GM19438 (cell line): ENCODE data around the gene RBMS3.

Experiments used
- ATAC-seq: cut with Tn5 transposase; IDR thresholded peaks from one replicate; pipeline ENCODE4 v1.9.1; 2021; ENCODE audit warnings: low read depth; ENCODE audit not compliant: unreplicated experiment

The RBMS3 gene

DNA sequence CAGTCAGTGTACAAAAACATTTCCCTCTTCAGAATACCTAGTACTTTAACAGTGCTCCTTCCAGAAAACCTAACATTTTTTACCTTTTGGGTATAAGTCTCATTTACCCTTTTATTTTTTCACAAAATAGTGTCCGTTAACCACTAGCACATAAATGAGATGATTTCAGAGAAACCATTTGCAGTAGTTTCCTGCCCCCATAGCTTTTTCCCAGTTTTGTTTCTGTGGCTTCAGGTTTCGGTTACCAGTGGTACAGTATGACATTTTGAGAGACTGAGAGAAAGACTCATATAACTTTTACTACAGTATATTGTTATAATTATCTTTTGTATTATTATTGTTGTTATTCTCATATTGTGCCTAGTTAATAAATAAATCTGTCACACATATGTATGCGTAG, 6.2 kb upstream of the RBMS3 start:
- ATAC-seq = no peak

DNA sequence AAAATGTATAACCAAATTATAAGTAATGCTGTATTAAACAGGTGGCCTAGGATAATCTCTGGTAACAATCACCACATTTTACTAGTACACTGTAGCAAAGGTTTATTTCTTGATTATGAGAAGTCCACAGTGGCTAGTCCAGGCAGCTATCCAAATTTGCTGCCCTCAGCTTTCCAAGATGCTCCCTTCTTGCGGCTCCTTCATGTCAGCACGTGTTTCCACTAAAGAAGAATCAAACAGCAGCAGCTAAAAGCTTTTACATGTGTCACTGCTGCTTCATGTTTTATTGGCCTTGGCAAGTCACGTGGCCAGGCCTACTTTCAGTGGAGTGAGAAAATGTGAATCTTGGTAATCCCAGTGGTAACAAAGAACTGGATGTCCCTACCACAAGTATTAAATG, 5.6 kb upstream of the RBMS3 start:
- no peak for ATAC-seq

DNA sequence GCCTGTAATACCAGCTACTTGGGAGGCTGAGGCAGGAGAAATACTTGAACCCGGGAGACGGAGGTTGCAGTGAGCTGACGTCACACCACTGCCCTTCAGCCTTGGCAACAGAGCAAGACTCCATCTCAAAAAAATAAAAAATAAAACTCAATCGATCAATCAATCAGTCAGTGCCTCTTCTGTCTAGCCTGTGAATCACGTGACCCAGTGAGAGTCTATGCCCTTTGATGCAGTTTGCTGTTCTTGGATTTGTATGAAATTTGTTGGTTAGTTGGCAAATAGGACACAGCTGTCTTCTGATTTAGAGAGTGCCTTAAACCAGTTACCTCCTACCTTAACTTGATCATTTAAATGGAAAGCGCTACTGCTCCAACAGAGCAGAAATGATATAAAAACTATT, 3.6 kb upstream of the RBMS3 start:
- ATAC-seq = no peak

DNA sequence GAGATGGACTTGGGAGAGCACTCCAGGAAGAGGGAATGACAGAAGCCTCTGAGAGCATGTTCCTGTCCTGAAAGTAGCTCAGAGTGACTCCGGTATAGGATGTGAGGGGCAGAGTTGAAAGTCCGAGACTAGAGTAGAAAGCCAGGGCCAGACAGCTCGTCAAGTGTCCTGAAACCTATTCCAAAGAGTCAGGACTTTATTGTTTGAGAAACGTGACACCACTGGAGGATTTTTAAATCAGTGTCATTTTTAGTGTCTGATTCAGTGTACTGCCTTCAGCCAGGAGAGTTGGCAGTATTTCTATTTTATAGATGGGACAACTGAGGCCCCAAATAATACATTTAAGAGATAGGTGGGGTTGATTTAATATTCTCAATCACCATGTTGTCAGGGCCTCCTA, 1.6 kb upstream of the RBMS3 start:
- no peak for ATAC-seq

DNA sequence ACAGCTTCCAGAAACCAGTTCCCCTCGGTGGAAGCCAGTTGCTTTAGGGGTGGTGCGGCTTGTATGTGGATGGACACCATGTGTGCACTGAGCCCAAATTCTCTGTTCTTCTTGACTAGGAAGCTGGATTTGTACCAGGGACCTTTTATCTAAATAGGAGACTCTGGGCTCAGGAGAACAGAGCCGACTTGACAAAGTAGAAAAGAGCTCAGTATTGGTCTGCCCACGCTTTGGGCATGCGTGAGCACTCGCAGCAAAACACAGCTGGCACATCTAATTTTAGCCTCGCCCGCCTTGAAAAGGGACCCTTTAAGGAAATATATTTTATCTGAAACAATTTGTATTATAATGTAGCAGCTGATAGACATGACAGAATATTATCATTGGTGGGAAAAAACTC, 1.1 kb upstream of the RBMS3 start:
- ATAC-seq = no peak

DNA sequence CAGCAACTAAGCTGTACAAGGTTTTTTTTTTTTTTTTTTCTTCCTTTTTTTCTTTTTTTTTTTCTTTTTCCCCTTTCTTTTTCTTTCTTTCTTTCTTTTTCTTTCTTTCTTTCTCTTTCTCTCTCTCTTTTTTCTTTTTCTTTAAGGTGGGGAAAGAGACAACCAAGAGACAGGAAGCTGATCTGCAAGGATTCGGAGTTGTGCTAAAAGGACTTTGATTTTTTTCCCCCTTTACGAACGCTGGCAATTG, 148 bp downstream of the RBMS3 start:
- no peak for ATAC-seq

DNA sequence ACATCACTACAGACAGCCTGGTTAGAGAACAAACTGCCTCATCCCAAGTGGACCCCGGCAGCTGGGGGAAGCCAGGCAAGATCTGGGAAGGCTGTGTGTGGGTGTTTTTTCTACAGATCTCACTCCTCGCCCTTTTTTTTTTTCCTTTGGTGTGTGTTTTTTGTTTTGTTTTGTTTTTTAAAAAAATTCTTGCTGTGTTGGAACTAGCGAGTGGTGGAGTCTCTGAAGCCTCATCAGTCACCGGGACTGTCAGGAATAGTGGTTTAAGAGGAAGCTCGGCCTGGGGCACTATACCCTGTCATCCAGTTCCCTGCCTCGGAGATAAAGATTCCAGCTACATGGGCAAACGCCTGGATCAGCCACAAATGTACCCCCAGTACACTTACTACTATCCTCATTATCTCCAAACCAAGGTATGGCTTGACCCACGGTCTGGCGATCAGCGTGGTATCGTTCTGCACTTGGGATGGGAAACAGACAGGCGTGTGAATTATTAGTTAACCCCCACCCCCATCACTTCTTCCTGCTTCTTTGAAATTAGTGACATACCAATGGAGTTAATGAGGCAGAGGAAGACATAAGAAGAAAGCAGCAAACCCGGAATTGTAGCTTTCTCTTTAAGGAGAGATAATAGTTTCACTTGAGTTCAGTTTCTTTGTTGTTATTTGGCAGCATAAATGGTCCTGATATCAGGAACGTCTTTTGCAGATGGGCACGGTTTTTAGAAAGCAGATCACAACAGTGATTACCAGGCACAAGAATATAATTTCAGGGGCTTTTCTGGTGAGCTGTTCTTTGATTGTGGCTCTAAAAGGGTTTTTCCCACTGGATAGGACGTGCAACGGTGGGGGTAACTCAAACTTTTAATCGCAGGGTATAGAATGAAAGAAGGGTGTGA, 722 bp downstream of the RBMS3 start:
- no peak for ATAC-seq

DNA sequence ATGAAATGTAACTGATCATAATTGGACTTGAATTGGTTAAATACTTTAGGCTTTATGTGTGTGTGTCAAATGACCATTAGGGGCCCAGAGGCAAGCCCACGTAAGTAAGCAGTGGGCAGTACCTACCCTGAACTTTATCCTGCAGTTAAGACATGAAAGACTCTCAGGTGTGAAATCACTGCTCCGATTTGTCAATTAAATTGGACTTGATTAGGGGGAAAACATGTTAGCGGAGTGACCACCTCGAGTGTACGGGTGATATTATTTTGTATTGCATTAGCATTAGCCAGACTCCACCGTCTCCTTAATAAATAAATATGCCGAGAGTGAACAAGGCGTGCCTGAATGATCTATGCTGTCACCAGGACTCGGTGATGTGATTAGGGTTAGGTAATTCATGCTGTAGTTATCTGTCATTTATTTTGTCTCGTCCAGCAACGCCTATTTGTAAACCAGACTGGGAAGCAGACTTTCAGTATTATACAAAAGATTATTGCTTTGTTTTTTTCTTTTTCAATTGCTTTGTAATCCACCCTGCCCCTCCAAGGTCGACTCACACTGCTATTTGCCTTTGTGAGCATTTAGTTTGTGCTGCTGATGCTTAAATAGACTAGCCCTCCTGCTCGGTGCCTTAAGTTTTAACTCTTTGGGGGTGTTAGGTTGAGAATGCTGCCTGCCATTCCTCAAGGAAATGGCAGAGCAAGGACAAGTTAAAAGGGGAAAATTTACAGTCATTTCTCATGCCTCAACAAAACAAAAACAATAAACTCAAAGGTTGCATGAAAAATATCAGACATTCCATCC, 1.8 kb downstream of the RBMS3 start:
- ATAC-seq = no peak

DNA sequence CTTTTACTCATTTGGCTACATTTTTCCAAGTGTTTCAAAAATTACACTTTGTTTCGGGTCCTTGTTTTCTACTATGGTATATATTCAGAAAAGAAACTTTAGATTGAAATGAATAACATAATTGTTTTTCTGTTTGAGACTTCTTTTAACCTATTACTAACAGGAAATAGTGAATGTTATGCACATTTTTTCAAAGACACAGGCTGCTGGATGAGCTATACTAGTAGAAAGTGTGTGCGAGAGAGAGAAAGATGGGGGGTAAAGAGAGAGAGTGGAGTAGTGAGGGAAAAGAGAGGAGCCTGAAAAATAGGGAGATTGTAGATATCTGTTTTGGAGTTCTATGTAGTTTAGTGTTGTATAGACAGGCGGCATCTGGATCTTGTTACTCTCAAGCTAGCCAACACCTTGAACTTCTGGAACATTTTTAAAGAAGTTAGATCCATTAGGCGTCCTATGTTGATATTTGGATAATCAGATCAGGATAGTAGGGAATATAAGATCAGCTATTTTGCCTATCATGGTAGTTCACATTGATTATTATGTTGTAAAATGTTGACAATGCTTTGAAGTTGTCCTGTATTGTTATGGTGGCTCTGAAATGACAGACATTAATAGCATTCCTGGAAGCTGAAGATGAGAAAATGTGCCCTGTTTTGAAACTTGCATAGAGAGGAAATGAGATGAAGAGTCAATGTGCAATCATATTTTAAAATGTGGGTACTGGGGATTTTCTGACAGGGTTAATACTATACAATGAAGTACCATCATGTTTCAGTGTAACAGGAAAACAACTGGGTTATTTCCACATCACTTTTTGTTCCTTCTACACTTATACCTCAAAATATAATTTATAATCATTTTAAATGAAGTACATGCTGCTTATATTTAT, 2.6 kb downstream of the RBMS3 start:
- ATAC-seq = no peak

DNA sequence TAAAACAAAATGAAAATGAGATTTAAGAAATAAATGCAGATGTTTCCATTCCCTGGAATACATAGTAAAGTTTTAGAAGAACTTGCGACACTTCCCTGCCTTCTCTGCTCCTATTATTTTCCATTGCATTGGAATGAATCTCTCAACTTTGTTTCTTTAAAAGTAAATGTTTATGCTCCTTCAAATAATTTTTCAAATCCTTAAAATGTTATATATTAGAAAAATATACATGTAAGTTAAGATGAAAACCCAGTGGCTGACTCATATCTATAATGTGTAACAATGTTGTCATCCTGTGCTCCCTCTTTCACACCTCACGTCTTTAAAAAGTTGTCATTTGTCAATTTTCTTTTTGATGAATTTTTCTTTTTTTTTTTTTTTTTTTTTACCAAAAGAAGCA, 3.6 kb downstream of the RBMS3 start:
- ATAC-seq = no peak

DNA sequence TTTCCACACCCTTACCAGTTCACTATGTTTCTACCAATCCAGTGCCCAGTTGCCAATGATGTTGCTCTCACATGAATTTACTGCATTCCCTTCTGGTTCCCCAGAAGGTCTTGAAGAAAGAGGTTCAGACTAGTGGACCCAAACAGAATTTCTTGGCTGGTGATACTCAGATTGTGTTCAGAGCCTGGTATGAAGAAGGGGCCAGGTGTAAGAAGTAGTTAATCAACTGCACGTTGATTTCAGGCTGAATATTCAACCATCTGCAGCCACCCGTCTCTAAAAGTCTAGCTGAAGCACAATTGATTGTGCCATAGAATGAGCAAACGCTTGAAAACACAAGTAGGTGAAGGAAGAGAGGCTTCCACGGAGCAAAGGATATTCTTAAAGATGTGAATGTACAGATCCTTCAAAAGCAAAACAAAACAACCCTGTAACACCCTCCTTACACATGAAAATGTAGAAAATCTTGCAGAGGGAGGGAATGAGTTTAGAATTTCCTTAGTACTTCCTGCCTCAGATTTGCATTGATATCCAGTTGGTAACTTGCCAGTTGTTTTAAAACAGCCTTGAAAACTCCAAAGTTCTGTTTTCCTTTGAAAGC, 4.7 kb downstream of the RBMS3 start:
- no peak for ATAC-seq

DNA sequence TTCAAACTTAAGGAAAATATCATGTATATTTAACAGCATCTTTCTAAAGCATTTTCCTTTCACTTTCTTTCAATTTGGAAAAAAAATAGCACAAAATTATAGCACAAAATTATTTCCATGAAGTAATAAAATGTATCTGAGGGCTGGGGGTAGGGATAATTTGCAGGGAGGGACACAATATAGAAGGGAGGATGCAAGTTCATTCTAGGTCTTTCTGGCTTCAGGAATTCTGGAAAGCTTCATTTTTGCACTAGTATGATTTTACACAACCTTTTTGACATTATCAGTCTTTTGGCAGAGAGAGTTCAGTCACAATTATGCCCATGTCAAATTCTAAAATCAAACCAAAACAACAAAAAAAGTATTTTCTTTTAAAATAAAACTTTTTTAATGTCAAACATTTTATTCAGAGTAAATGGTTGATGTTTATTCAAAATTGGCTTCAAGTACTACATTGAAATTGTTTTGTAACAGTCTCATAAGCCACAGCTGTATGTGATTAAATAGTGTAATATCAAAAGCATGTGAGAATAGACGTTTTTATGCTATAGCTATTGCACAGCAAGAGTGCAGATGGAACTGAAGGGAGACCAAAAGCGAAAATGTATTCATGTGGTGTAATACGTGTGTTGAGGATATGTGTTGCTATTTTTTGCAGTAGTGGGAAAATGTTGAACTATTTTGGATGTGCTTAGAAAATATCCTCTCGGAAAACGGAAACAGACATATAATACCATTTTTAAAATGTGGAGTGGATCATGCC, 5.8 kb downstream of the RBMS3 start:
- no peak for ATAC-seq

DNA sequence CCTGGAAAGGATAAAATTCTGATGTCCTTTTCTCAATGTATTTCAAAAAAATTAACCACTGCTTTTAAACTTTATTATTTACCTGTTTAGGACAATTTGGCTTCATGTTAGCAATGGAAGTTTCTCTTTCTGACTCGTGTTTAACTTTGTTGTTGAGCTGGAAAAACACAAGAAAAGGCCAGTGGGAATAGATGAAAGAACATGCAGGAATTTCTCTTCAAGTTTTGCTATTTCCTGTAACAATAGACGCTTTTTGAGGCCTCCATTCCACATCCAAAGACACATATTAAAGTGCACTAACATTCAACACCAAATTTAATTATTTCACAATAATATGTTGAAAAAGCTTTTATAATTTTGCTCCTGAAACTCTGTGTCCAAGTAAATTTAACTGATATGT, 9.7 kb downstream of the RBMS3 start:
- ATAC-seq = no peak

DNA sequence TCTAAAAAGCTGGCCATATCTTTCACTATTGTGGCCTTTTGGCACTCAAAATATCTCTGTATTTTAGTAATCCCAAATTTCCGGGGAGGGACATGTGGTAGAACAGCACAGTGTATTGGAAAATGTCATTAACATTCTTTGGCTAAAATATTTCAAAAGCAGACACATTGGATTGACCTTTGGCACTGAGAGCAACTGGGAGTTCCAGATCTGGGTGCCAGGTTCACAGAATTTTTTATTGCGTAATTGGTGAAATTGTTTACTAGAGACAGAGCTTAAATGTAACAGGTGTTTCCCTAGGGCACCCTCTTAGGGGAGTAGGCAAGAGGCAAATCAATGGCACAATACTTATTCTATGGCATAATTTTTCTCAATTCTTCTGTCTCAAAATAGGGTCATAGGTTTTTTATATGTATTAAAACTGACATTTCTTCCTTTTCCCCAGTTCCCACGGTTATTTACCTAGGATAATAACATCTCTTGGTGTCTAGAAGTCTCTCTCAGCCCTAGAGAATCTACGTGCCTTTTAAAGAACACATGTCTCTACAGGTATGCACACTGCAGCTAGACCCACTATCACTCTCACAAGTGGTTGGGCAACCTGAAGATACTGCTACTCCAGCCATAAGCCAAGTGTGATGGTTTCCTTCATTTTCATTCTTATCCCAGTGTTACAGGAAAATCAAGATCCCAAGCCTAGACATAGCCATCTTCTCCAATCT, 10.6 kb downstream of the RBMS3 start:
- ATAC-seq = no peak

DNA sequence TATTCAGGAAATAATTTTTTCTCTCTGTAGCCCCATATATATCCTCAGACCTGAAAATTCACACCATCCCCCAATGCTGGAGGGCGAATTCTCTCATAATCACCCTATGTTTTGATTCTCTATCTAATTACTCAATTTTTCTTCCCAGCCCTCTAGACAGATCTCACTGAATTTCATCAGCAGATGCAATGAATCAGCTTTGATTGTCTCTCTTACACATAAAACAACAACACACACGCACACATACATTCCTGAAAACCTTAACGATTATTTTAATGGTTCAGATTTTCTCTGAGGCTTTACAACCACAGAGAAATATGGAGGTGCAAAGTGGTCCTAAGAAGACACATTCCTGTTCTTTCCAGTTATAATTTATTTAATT, 11.1 kb downstream of the RBMS3 start:
- ATAC-seq = no peak

DNA sequence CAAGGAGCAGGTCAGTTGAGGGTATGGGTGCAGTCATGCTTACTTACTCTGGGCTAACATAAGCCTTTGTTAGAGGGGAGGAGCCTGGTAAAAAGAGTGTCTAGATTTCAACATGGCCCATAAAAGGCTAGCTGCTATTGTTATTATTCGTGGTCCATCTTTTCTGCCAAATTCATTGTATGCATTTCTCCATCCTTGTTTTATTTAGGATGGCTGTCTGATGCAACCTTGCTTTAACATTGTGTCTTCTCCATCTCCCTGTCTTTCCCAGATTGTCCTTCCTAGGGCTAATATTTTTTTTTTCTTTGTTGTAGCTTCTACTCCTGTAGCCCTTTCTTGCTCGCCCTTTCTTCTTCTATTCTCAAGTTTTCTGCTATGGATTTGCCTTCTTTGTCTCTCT, 12.6 kb downstream of the RBMS3 start:
- no peak for ATAC-seq

DNA sequence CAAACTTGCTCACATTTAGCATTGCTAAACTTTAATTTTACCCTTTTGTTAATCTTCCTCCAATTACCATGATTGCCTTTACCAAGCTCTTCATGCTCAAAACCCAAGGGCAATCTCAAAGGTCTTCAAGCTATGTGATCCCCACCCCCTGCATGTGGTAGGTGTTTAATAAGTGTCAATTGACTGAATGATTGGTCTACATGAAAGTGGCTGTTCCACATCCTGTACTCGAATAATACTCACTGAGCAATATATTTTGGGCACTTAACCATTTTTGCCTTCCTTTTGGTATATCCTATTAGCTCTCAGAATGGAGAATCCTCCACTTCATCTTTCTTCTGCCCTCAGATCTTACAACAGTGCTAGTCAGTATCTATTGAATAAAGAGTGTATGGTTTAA, 17.1 kb downstream of the RBMS3 start:
- no peak for ATAC-seq

DNA sequence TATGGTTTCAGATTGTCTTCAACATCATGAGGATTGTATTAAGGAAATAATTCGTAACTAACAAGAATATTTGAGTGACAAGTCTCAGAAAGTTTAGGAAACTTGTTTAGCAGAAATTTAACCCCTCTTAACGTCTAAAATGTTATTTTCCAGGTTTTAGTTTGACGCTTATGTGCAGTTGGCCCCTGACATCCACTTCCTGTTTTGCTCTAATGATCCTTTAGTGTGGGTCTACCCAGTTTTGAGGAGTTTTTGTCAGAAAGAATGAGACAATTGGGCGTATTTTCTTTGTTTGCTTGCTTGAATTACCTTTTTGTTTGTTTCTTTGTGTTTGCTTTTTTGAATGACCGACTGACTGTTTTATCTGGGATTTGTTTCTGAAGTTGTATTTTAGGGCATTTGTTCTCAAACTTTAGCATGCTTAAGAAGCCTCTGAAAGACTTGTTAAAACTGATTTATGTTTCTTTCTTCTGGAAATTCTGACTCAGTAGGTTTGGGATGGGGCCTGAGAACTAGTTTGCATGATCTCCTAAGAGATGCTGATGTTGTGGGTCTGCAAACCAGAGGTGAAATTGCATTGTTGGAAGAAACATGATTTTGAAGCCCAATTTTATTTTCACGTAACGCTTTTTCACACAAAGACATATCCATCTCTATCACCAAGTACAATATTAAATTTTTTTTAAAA, 20.6 kb downstream of the RBMS3 start:
- no peak for ATAC-seq

DNA sequence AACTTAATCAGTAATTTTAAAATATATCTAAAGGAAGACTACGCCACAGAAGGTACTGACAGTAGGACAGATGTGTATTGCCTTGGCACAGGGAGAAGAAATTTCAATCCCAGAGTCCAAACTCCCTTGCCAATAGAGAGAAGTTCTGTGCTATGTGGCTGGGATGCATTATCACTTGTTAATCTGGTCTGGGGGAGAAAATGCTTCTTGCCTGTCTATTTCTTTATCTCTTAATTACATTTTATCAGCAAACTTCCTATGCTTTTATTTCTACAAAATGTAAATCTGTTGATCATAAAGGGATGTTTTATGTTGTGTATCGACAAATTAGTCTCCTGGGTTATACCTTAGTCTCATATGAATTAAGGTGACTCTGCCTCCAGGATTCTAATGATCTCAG, 21.7 kb downstream of the RBMS3 start:
- ATAC-seq = no peak
